ENCODE data around the gene KIF4A.
"Not testable (repeated sequence)": the region's sequence is repeated elsewhere in the genome, so short reads cannot be mapped to it uniquely, and the experiment has no call there.

KIF4A gene

GRCh38 chrX:70260104-70260503 lies 29.8 kb upstream of the KIF4A start, which contains the start of gene P2RY4:
Gene P2RY4, minus strand, starts transcription at chrX:70260204. Its CDS starts 580 bp downstream, at chrX:70259624.
- DNase-seq (ENCODE audit: extremely low read depth, low read depth), result no peak
- no peak within 1 kb of the TSS for H3K4me3 ChIP-seq (replicated peaks; ENCODE audit: low read depth, low read length)
- TF ChIP-seq CTCF (IDR thresholded peaks at IDR 0.05; ENCODE audit: low read depth, low read length, missing control alignments), result no peak

- TF ChIP-seq CTCF (IDR thresholded peaks at IDR 0.05; ENCODE audit: low read depth, low read length, missing control alignments), result peak; percentile 59
- H3K4me3 ChIP-seq (replicated peaks; ENCODE audit: low read depth, low read length), result no peak overlapping the region
- DNase-seq (ENCODE audit: extremely low read depth, low read depth), result peak; percentile 3
Measured at GRCh38 chrX:70262952-70263567, 26.8 kb upstream of the KIF4A start.

DNA sequence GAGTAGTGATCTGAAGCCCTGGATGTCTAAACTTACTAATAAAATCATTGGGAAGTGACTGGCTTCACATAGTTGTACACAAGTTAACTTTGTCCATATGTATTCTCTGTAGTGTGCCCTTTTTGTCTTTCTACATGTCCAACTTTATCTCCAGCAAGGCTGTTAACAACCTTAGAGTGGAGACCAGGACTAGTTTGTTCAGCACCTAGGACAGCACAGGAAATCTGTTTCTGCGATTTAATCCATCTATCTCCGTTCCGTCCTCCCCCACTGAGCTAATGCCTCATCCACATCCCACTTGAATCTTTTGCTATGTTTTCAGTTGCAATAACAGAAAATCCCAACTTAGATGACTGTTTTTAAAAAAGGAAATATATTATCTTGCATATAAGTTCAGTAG lies 25.1 kb upstream of the KIF4A start:
- DNase-seq (ENCODE audit: extremely low read depth, low read depth), result no peak
- no peak overlapping the region for H3K4me3 ChIP-seq (replicated peaks; ENCODE audit: low read depth, low read length)
- no peak for TF ChIP-seq CTCF (IDR thresholded peaks at IDR 0.05; ENCODE audit: low read depth, low read length, missing control alignments)

DNA sequence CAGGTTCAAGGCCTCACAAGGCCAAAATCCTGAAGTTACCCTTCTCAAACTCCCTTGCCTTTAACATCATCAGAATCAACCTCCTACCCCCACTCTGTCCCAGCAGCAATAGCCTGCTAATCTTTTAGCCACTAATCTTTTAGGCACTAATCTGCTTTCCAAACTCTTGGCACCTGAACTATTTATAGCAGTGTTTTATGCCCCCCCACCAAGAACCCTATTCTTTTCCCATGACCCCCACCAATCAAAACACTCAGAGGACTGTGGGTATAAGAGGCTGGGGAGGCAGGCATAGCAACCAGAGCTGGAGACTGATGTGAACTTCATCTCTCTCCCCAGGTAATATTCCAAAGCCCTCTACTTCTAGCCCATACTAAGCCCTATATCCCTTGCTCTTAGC lies 21.9 kb upstream of the KIF4A start, which contains the start of gene ARR3:
Gene ARR3 (plus strand): TSS at position 301 of the 400 bp plus-strand sequence. CDS start 1,052 bp downstream, outside the sequence.
- no peak for TF ChIP-seq CTCF (IDR thresholded peaks at IDR 0.05; ENCODE audit: low read depth, low read length, missing control alignments)
- no peak within 1 kb of the TSS for H3K4me3 ChIP-seq (replicated peaks; ENCODE audit: low read depth, low read length)
- no peak for DNase-seq (ENCODE audit: extremely low read depth, low read depth)

DNA sequence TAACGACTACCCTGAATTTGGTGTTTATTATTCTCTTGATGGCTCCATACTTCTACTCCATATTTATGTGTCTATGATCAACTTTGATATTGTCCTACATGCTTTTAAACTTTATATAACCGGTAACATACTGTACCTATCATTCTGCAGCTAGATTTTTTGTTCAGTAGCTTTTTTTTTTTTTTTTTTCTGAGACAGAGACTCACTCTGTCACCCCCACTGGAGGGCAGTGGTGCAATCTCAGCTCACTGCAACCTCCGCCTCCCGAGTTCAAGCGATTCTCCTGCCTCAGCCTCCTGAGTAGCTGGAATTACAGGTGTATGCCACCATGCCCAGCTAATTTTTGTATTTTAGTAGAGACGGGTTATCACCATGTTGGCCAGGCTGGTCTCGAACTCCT lies 15.9 kb upstream of the KIF4A start:
- not testable (repeated sequence) for H3K4me3 ChIP-seq (replicated peaks; ENCODE audit: low read depth, low read length); DNase-seq (ENCODE audit: extremely low read depth, low read depth)

GRCh38 chrX:70279081-70279480 lies 10.8 kb upstream of the KIF4A start:
- no peak for TF ChIP-seq CTCF (IDR thresholded peaks at IDR 0.05; ENCODE audit: low read depth, low read length, missing control alignments)
- DNase-seq (ENCODE audit: extremely low read depth, low read depth), result no peak

GRCh38 chrX:70280573-70280972 lies 9.3 kb upstream of the KIF4A start:
- no peak for DNase-seq (ENCODE audit: extremely low read depth, low read depth)
- no peak overlapping the region for H3K4me3 ChIP-seq (replicated peaks; ENCODE audit: low read depth, low read length)
- no peak for TF ChIP-seq CTCF (IDR thresholded peaks at IDR 0.05; ENCODE audit: low read depth, low read length, missing control alignments)

More at GRCh38 chrX:70279081-70279480, 10.8 kb upstream of the KIF4A start:
- H3K4me3 ChIP-seq (replicated peaks; ENCODE audit: low read depth, low read length), result no peak overlapping the region

Data from HFF-Myc (cell line).